ENCODE data around the gene TMEM117.
"Not testable (repeated sequence)": the region's sequence is repeated elsewhere in the genome, so short reads cannot be mapped to it uniquely, and the experiment has no call there.

TMEM117 gene

GRCh38 chr12:44235674-44236073 is 399.8 kb downstream of the TMEM117 start:
- no peak for DNase-seq

- DNase-seq = no peak
Observed at GRCh38 chr12:44240186-44240585, 404.3 kb downstream of the TMEM117 start.

- DNase-seq = no peak
Observed at GRCh38 chr12:44245932-44246331, 410.1 kb downstream of the TMEM117 start.

GRCh38 chr12:44246482-44247105 is 410.7 kb downstream of the TMEM117 start:
- DNase-seq = no peak

- no peak for DNase-seq
Observed at GRCh38 chr12:44247588-44247987, 411.7 kb downstream of the TMEM117 start.

- DNase-seq = no peak
Observed at GRCh38 chr12:44248436-44248835, 412.6 kb downstream of the TMEM117 start.

GRCh38 chr12:44250440-44250839 is 414.6 kb downstream of the TMEM117 start:
- DNase-seq = not testable (repeated sequence)

- no peak for DNase-seq
Observed at GRCh38 chr12:44253338-44253856, 417.5 kb downstream of the TMEM117 start.

GRCh38 chr12:44258246-44258645 is 422.4 kb downstream of the TMEM117 start:
- no peak for DNase-seq

- DNase-seq = no peak
Observed at GRCh38 chr12:44259890-44260289, 424.0 kb downstream of the TMEM117 start.

GRCh38 chr12:44260581-44260980 is 424.7 kb downstream of the TMEM117 start:
- no peak for DNase-seq

- no peak for DNase-seq
Observed at GRCh38 chr12:44285321-44285960, 449.6 kb downstream of the TMEM117 start.

GRCh38 chr12:44286336-44286735 is 450.5 kb downstream of the TMEM117 start:
- no peak for DNase-seq

GRCh38 chr12:44286821-44287505 is 451.1 kb downstream of the TMEM117 start:
- no peak for DNase-seq

- no peak for DNase-seq
Observed at GRCh38 chr12:44287545-44287944, 451.7 kb downstream of the TMEM117 start.

- no peak for DNase-seq
Observed at GRCh38 chr12:44294649-44295048, 458.8 kb downstream of the TMEM117 start.

- no peak for DNase-seq
Observed at GRCh38 chr12:44295958-44296623, 460.2 kb downstream of the TMEM117 start.

GRCh38 chr12:44296624-44297197 is 460.8 kb downstream of the TMEM117 start:
- DNase-seq = no peak

GRCh38 chr12:44299524-44299923 is 463.6 kb downstream of the TMEM117 start:
- DNase-seq = no peak

GRCh38 chr12:44307506-44308168 is 471.8 kb downstream of the TMEM117 start:
- no peak for DNase-seq

- no peak for DNase-seq
Observed at GRCh38 chr12:44313188-44313587, 477.3 kb downstream of the TMEM117 start.

- no peak for DNase-seq
Observed at GRCh38 chr12:44314007-44314500, 478.2 kb downstream of the TMEM117 start.
